Activated CD8-positive, alpha-beta T cell treated with anti-CD3 and anti-CD28 coated beads for 36 hours (primary cell): ENCODE data around the gene RRAS. TPM values are rescaled to one million over a fixed set of nuclear protein-coding genes. Genes with fewer than 3 reads are reported as not detected.
A peak's percentile ranks its signal among the peaks of the same experiment; 100 is the strongest.

Source experiments
- ATAC-seq: fragments of 200-7000 bp; cut with Tn5 transposase; one replicate; pipeline ENCODE4 v1.10.0; 2021; ENCODE audit warnings: mild to moderate bottlenecking, moderate library complexity
- CTCF ChIA-PET: fragments of 350-600 bp; sonication (Branson Sonifier 250); formaldehyde crosslinking; loops from one replicate; lab custom pipeline; 2021; ENCODE audit warnings: antibody characterized with exemption; lab: Charles Lee
- POLR2A ChIA-PET: fragments of 350-600 bp; sonication (Branson Sonifier 250); formaldehyde crosslinking; loops from one replicate; lab custom pipeline; 2021; ENCODE audit warnings: antibody characterized with exemption; lab: Charles Lee
- DNase-seq: peaks from one replicate; pipeline ENCODE4 v3.0.0-alpha.2; 2020
- H3K27ac Mint-ChIP-seq: one replicate; pipeline ENCODE4 v1.8.0; 2021; ENCODE audit warnings: mild to moderate bottlenecking, mixed read lengths
- H3K27me3 Mint-ChIP-seq: one replicate; pipeline ENCODE4 v1.8.0; 2021; ENCODE audit warnings: mixed read lengths
- H3K36me3 Mint-ChIP-seq: one replicate; pipeline ENCODE4 v1.8.0; 2021; ENCODE audit warnings: low read depth, mixed read lengths
- H3K4me1 Mint-ChIP-seq: one replicate; pipeline ENCODE4 v1.8.0; 2021; ENCODE audit warnings: low read depth, mixed read lengths
- H3K4me3 Mint-ChIP-seq: one replicate; pipeline ENCODE4 v1.8.0; 2021; ENCODE audit warnings: mild to moderate bottlenecking, moderate library complexity, mixed read lengths
- H3K9me3 Mint-ChIP-seq: one replicate; pipeline ENCODE4 v1.8.0; 2021; ENCODE audit warnings: mixed read lengths
- intact Hi-C: fragments of 100-400 bp; cut with micrococcal nuclease; formaldehyde crosslinking; loops from one replicate; pipeline ENCODE4 v1.10.0; 2022
- total RNA-seq, 2 experiments: library from RNA; stranded (reverse); gene quantifications; one replicate each; pipeline ENCODE4 v1.2.3, GENCODE V29; 2021
- TF ChIP-seq, protein P1 (sequence below): fragments of 200-600 bp; IDR thresholded peaks from one replicate; pipeline ENCODE4 v1.8.0; 2022; ENCODE audit warnings: antibody characterized with exemption, mild to moderate bottlenecking

RRAS gene
- total RNA-seq, 2 experiments from 2014 or later: 6.3 to 7.1 TPM

DNA sequence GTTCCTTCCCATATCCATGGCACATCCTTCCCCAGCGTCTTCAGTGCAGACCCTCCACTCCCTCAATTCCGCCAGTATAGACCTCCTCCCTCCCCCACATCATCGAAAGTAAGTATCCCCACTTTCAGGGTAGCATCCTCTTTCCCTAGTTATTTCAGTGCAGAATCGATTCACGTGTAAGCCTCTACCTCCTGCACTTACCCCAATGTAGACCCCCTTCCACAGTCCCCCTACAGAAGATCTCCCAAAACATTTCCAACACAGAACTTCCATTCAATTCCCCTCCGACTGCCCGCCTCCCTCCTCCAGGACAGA, 25.1 kb upstream of the RRAS start:
- peaks cover 31% of the 10 kb centered on the region for H3K4me1 Mint-ChIP-seq
- no peak for DNase-seq
- peak overlapping the region; percentile 91 for H3K27ac Mint-ChIP-seq
- ChIA-PET CTCF (interaction anchor here (1.0 to 6.2 kb wide), 4 partner anchors 8 to 165 kb away, joined by 3 to 33 read pairs (median 10); no protein-coding TSS in a partner anchor), POLR2A (interaction anchor here (1.0 to 6.7 kb wide), 7 partner anchors 9 to 212 kb away, joined by 3 to 47 read pairs (median 6); partner anchors contain the start of genes FUZ, PRMT1, RRAS and SCAF1)
- H3K27me3 Mint-ChIP-seq: no peaks in the 10 kb centered on the region
- TF ChIP-seq, protein P1, sequence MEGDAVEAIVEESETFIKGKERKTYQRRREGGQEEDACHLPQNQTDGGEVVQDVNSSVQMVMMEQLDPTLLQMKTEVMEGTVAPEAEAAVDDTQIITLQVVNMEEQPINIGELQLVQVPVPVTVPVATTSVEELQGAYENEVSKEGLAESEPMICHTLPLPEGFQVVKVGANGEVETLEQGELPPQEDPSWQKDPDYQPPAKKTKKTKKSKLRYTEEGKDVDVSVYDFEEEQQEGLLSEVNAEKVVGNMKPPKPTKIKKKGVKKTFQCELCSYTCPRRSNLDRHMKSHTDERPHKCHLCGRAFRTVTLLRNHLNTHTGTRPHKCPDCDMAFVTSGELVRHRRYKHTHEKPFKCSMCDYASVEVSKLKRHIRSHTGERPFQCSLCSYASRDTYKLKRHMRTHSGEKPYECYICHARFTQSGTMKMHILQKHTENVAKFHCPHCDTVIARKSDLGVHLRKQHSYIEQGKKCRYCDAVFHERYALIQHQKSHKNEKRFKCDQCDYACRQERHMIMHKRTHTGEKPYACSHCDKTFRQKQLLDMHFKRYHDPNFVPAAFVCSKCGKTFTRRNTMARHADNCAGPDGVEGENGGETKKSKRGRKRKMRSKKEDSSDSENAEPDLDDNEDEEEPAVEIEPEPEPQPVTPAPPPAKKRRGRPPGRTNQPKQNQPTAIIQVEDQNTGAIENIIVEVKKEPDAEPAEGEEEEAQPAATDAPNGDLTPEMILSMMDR: no peak
- no peak for ATAC-seq
- H3K36me3 Mint-ChIP-seq: peaks cover 27% of the 10 kb centered on the region
- intact Hi-C loops: loop anchor here (2.0 kb wide), 1 partner anchor 24 kb away; the partner anchor contains the start of gene RRAS
- peak overlapping the region; percentile 94 for H3K4me3 Mint-ChIP-seq
- no peaks in the 10 kb centered on the region for H3K9me3 Mint-ChIP-seq

GRCh38 chr19:49664171-49665035, 24.5 kb upstream of the RRAS start:
- ChIA-PET POLR2A (interaction anchor here (0.6 to 6.7 kb wide), 10 partner anchors 8 to 212 kb away, joined by 3 to 47 read pairs (median 4); partner anchors contain the start of genes FUZ, PRMT1, RRAS and SCAF1), CTCF (interaction anchor here (1.0 to 6.2 kb wide), 7 partner anchors 8 to 165 kb away, joined by 3 to 33 read pairs (median 4); no protein-coding TSS in a partner anchor)
- peak; percentile 95 for DNase-seq
- TF ChIP-seq, protein P1: no peak
- H3K27me3 Mint-ChIP-seq: no peaks in the 10 kb centered on the region
- intact Hi-C loops: loop anchor here (2.0 kb wide), 1 partner anchor 24 kb away; the partner anchor contains the start of gene RRAS
- H3K4me1 Mint-ChIP-seq: peaks cover 29% of the 10 kb centered on the region
- H3K36me3 Mint-ChIP-seq: peaks cover 25% of the 10 kb centered on the region
- H3K27ac Mint-ChIP-seq: peak overlapping the region; percentile 91
- H3K4me3 Mint-ChIP-seq: peak overlapping the region; percentile 94
- H3K9me3 Mint-ChIP-seq: no peaks in the 10 kb centered on the region
- ATAC-seq: peak; percentile 69

DNA sequence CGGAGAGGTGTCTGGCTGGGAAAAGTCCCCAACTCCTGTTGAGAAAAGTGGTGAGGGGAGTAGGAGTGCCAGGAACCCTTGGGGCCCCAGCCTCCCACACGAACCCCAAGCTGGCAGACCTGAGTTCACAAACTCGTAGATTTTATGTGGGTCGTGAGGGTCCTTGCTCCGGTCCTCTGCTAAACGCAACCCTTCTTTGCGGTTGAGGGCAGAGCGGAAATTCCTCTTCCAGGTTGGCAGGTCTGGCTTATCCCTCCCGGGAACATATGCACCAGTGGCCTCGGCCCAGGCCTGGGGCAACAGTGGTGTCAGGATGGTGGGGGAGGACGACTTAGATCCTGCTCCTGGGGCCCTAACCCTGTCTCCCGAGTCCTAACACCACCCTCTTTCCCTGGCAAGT, 23.3 kb upstream of the RRAS start:
- TF ChIP-seq, protein P1: no peak
- Mint-ChIP-seq H3K4me1 (peaks cover 28% of the 10 kb centered on the region), H3K27me3 (no peaks in the 10 kb centered on the region), H3K27ac (peak overlapping the region; percentile 91), H3K36me3 (peaks cover 28% of the 10 kb centered on the region), H3K4me3 (peak overlapping the region; percentile 94), H3K9me3 (no peaks in the 10 kb centered on the region)
- ATAC-seq (no peak), DNase-seq (no peak)
- POLR2A ChIA-PET: interaction anchor here (6.7 kb wide), 1 partner anchor 14 kb away, joined by 47 read pairs; the partner anchor contains the start of gene PRMT1
- intact Hi-C loops: no loop called here
- CTCF ChIA-PET: interaction anchor here (1.0 to 6.2 kb wide), 4 partner anchors 9 to 54 kb away, joined by 3 to 33 read pairs (median 4); no protein-coding TSS in a partner anchor

- DNase-seq: no peak
- CTCF ChIA-PET: interaction anchor here (1.0 to 6.2 kb wide), 3 partner anchors 11 to 22 kb away, joined by 3 to 33 read pairs (median 4); no protein-coding TSS in a partner anchor
- POLR2A ChIA-PET: no interaction called here
- Mint-ChIP-seq H3K4me1 (peaks cover 24% of the 10 kb centered on the region), H3K27ac (no peak overlapping the region), H3K36me3 (peaks cover 34% of the 10 kb centered on the region), H3K9me3 (no peaks in the 10 kb centered on the region), H3K4me3 (no peak overlapping the region), H3K27me3 (no peaks in the 10 kb centered on the region)
- intact Hi-C loops: no loop called here
- TF ChIP-seq, protein P1: no peak
- no peak for ATAC-seq
Observed at GRCh38 chr19:49662011-49662410, 22.1 kb upstream of the RRAS start.
